HCT116 (cell line): Measurements from ENCODE around the gene CCDC3. TPM values are rescaled to one million over a fixed set of nuclear protein-coding genes. Genes with fewer than 3 reads are reported as not detected.

Source experiments
- ATAC-seq: fragments of 200-7000 bp; cut with Tn5 transposase; 2 replicates; pipeline ENCODE4 v1.9.1; 2020; ENCODE audit warnings: mild to moderate bottlenecking, moderate library complexity
- BruUV-seq: library from RNA; stranded (reverse); fragments of 400-500 nt; replicated peaks from 2 replicates; lab custom pipeline; 2021; lab: Mats Ljungman, UMichigan
- CTCF ChIA-PET: fragments of 300-600 bp; sonication (Branson Sonifier 250); formaldehyde crosslinking; loops from one replicate; lab custom pipeline; 2021; ENCODE audit warnings: antibody characterized with exemption; lab: Charles Lee
- POLR2A ChIA-PET: fragments of 300-600, 350-600 bp; sonication (Branson Sonifier 250); formaldehyde crosslinking; loops from one replicate; lab custom pipeline; 2021; ENCODE audit warnings: antibody characterized with exemption; lab: Charles Lee
- RAD21 ChIA-PET, 2 experiments: fragments of 300-600 bp; sonication (Branson Sonifier 250); formaldehyde crosslinking; loops; one replicate each; lab custom pipeline; 2023; ENCODE audit warnings: low total read pairs in 2 of 2; ENCODE audit not compliant: uncharacterized antibody in 2 of 2, unreplicated experiment in 2 of 2, low non-redundant PET in 1 of 2; lab: Charles Lee
- DNase-seq: peaks from one replicate; pipeline ENCODE4 v3.0.0-alpha.2; 2010; ENCODE audit warnings: low read depth, low spot score
- H2AFZ ChIP-seq: fragments of 200-600 bp; shearing (Covaris generic), sonication (generic); 2 replicates; pipeline ENCODE4 v1.6.1; 2017; ENCODE audit warnings: low read depth, mixed run types, mixed read lengths, antibody characterized with exemption, low read length; ENCODE audit not compliant: poor library complexity, severe bottlenecking
- H3K27ac ChIP-seq: 2 replicates; pipeline ENCODE4 v1.5.1; 2012; ENCODE audit warnings: low read depth, low read length
- H3K27me3 ChIP-seq: fragments of 200-600 bp; sonication (generic); 2 replicates; pipeline ENCODE4 v1.6.1; 2016; ENCODE audit warnings: mixed run types, low read length, mixed read lengths; ENCODE audit not compliant: insufficient read depth
- H3K36me3 ChIP-seq, 2 experiments: fragments of 200-500 bp in 1 of 2; fragments of 200-600 bp in 1 of 2; sonication (Bioruptor generic) in 1 of 2; sonication (generic) in 1 of 2; 2 replicates each; pipeline versions ENCODE4 v1.5.1 to v1.6.1; 2014 to 2016; ENCODE audit warnings: low read length in 2 of 2, inconsistent platforms in 1 of 2, mixed read lengths in 1 of 2, mixed run types in 1 of 2; ENCODE audit not compliant: insufficient read depth in 2 of 2, control insufficient read depth in 1 of 2
- H3K4me1 ChIP-seq, 2 experiments: fragments of 200-600 bp in 1 of 2; sonication (generic) in 1 of 2; 2 replicates each; pipeline versions ENCODE4 v1.5.1 to v1.6.1; 2012 to 2017; ENCODE audit warnings: low read length in 2 of 2, inconsistent platforms in 1 of 2, mild to moderate bottlenecking in 1 of 2, mixed read lengths in 1 of 2, mixed run types in 1 of 2, moderate library complexity in 1 of 2; ENCODE audit not compliant: insufficient read depth in 2 of 2, control insufficient read depth in 1 of 2
- H3K4me2 ChIP-seq: fragments of 200-600 bp; sonication (generic); 2 replicates; pipeline ENCODE4 v1.6.1; 2017; ENCODE audit warnings: mixed run types, low read length, mixed read lengths
- H3K4me3 ChIP-seq, 2 experiments: fragments of 200-600 bp in 1 of 2; sonication (generic) in 1 of 2; replicated peaks in 1 of 2; 2 replicates each; pipeline ENCODE4 v1.5.1; 2011 to 2016; ENCODE audit warnings: low read length in 2 of 2, control low read depth in 1 of 2, low read depth in 1 of 2, mild to moderate bottlenecking in 1 of 2, mixed read lengths in 1 of 2, mixed run types in 1 of 2
- H3K79me2 ChIP-seq: fragments of 200-600 bp; sonication (generic); 2 replicates; pipeline ENCODE4 v1.6.1; 2017; ENCODE audit warnings: mild to moderate bottlenecking, mixed run types, low read length, moderate library complexity, mixed read lengths; ENCODE audit not compliant: insufficient read depth
- H3K9ac ChIP-seq: fragments of 200-600 bp; sonication (generic); 2 replicates; pipeline ENCODE4 v1.6.1; 2016; ENCODE audit warnings: low read length, mixed read lengths
- H3K9me2 ChIP-seq: fragments of 200-600 bp; sonication (generic), shearing (Covaris generic); 2 replicates; pipeline ENCODE4 v1.6.1; 2017; ENCODE audit warnings: mixed run types, mild to moderate bottlenecking, moderate library complexity; ENCODE audit not compliant: insufficient read depth
- H3K9me3 ChIP-seq, 2 experiments: fragments of 200-500 bp in 1 of 2; fragments of 200-600 bp in 1 of 2; sonication (Bioruptor generic) in 1 of 2; sonication (generic) in 1 of 2; 2 replicates each; pipeline ENCODE4 v1.6.1; 2014 to 2017; ENCODE audit warnings: low read length in 2 of 2, mixed read lengths in 2 of 2, inconsistent platforms in 1 of 2, low read depth in 1 of 2, mild to moderate bottlenecking in 1 of 2, mixed run types in 1 of 2, moderate library complexity in 1 of 2; ENCODE audit not compliant: control insufficient read depth in 1 of 2, insufficient read depth in 1 of 2
- H4K20me1 ChIP-seq: fragments of 200-600 bp; sonication (generic), shearing (Covaris generic); 2 replicates; pipeline ENCODE4 v1.6.1; 2017; ENCODE audit warnings: mixed run types, mild to moderate bottlenecking, moderate library complexity; ENCODE audit not compliant: insufficient read depth
- CBX3 ChIP-seq: IDR thresholded peaks from 2 replicates; pipeline ENCODE4 v1.6.1; 2012; ENCODE audit warnings: low read depth
- EGR1 ChIP-seq: IDR thresholded peaks from 2 replicates; pipeline ENCODE4 v1.6.1; 2012; ENCODE audit warnings: low read depth
- EZH2 ChIP-seq: fragments of 200-600 bp; sonication (generic); IDR thresholded peaks from 2 replicates; pipeline ENCODE4 v1.6.1; 2017; ENCODE audit warnings: antibody characterized with exemption, mixed run types
- JUND ChIP-seq: IDR thresholded peaks from 2 replicates; pipeline ENCODE4 v1.6.1; 2012
- POLR2AphosphoS5 ChIP-seq: IDR thresholded peaks from 2 replicates; pipeline ENCODE4 v1.6.1; 2011; ENCODE audit warnings: mild to moderate bottlenecking, low read depth, low read length, moderate library complexity
- RAD21 ChIP-seq: IDR thresholded peaks from 2 replicates; pipeline ENCODE4 v1.6.1; 2012; ENCODE audit warnings: low read depth, mild to moderate bottlenecking
- SRF ChIP-seq: IDR thresholded peaks from 2 replicates; pipeline ENCODE4 v1.6.1; 2012; ENCODE audit warnings: low read depth
- TCF7L2 ChIP-seq: IDR thresholded peaks from 2 replicates; pipeline ENCODE4 v1.7.0; 2011; ENCODE audit warnings: borderline replicate concordance, inconsistent platforms; ENCODE audit not compliant: insufficient read depth, insufficient read length; ENCODE audit errors: extremely low read depth
- YY1 ChIP-seq: IDR thresholded peaks from 2 replicates; pipeline ENCODE4 v1.6.1; 2011; ENCODE audit warnings: low read length, low read depth, moderate library complexity, mild to moderate bottlenecking; ENCODE audit not compliant: insufficient replicate concordance; ENCODE audit errors: extremely low read depth
- intact Hi-C: fragments of 100-400 bp; cut with micrococcal nuclease; formaldehyde crosslinking; loops from 2 replicates; pipeline ENCODE4 v1.10.0; 2022
- total RNA-seq: library from RNA; stranded (reverse); gene quantifications from one replicate; pipeline ENCODE4 v1.2.1, GENCODE V29; 2021; ENCODE audit not compliant: unreplicated experiment
- TF ChIP-seq, protein P1 (sequence below): IDR thresholded peaks from 2 replicates; pipeline ENCODE4 v1.6.1; 2011; ENCODE audit warnings: mild to moderate bottlenecking, low read length, moderate library complexity; ENCODE audit not compliant: insufficient replicate concordance; ENCODE audit errors: extremely low read depth

Gene CCDC3
- total RNA-seq, 1 experiment from 2014 or later: 10.5 TPM

DNA sequence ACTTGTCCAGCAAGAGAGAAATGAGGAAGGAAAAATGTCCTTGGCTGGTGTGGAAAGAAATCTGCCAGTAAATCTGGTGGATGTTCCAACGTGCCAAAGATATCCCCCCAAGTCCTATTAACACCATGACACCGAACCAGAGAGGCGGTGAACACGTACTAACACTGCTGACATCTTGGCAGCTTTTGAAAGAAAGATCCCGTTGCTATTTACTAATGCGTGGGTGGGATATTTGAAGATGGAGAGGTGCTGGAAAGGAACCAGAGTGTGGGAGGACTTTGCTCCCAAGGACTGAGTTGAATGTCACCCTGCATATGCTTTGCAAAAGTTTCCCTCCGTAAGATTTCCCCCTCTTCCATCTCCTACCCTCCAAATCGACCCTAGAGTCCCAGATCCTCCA lies 7.9 kb downstream of the CCDC3 start:
- H3K27ac ChIP-seq: no peak overlapping the region
- H3K9me2 ChIP-seq: no peaks in the 10 kb centered on the region
- no peak overlapping the region for H3K4me3 ChIP-seq
- ATAC-seq (no peak), DNase-seq (no peak)
- H2AFZ ChIP-seq: no peak overlapping the region
- H3K4me1 ChIP-seq: peaks cover 2 to 6% of the 10 kb centered on the region in 2 experiments; a peak in 2 of 4 replicates
- no peak overlapping the region for H3K4me2 ChIP-seq
- no peaks in the 10 kb centered on the region for H3K36me3 ChIP-seq
- ChIA-PET CTCF (no interaction called here), POLR2A (no interaction called here), RAD21 (no interaction called here)
- no peaks in the 10 kb centered on the region for H4K20me1 ChIP-seq
- no TSS peak for BruUV-seq
- intact Hi-C loops: no loop called here
- no peak for TF ChIP-seq SRF
- no peak for TF ChIP-seq POLR2AphosphoS5
- TF ChIP-seq JUND: no peak
- TF ChIP-seq, protein P1, sequence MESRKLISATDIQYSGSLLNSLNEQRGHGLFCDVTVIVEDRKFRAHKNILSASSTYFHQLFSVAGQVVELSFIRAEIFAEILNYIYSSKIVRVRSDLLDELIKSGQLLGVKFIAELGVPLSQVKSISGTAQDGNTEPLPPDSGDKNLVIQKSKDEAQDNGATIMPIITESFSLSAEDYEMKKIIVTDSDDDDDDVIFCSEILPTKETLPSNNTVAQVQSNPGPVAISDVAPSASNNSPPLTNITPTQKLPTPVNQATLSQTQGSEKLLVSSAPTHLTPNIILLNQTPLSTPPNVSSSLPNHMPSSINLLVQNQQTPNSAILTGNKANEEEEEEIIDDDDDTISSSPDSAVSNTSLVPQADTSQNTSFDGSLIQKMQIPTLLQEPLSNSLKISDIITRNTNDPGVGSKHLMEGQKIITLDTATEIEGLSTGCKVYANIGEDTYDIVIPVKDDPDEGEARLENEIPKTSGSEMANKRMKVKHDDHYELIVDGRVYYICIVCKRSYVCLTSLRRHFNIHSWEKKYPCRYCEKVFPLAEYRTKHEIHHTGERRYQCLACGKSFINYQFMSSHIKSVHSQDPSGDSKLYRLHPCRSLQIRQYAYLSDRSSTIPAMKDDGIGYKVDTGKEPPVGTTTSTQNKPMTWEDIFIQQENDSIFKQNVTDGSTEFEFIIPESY: no peak
- TF ChIP-seq EGR1: no peak
- TF ChIP-seq EZH2: no peak
- no peak for TF ChIP-seq CBX3
- TF ChIP-seq TCF7L2: no peak
- H3K79me2 ChIP-seq: no peaks in the 10 kb centered on the region
- no peaks in the 10 kb centered on the region for H3K9me3 ChIP-seq
- H3K27me3 ChIP-seq: no peaks in the 10 kb centered on the region
- no peak overlapping the region for H3K9ac ChIP-seq

DNA sequence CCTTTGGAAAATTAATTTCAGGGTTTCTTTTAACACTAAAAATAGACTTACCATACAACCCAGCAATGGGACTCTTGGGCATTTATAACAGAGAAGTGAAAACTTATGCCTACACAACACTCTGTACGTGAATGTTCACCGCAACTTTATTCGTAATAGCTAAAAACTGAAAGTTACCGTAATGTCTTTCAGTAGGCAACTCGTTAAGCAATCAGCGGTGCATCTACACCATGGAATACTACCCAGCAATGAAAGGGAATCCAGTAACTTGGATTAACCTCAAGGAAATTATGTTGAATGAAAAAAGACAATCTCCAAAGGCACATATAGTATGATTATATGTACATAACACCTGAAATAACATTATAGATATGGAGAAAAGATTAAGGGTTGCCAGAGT lies 16.2 kb downstream of the CCDC3 start:
- intact Hi-C loops: no loop called here

More for the DNA sequence above, 16.2 kb downstream of the CCDC3 start:
- Histone ChIP-seq H3K9me2 (no peaks in the 10 kb centered on the region), H2AFZ (no peak overlapping the region), H3K27me3 (no peaks in the 10 kb centered on the region), H3K4me2 (no peak overlapping the region), H3K4me1 (peaks cover 26 to 43% of the 10 kb centered on the region in 2 experiments), H3K4me3 (no peak overlapping the region), H4K20me1 (no peaks in the 10 kb centered on the region), H3K79me2 (no peaks in the 10 kb centered on the region), H3K9ac (no peak overlapping the region), H3K27ac (no peak overlapping the region), H3K36me3 (no peaks in the 10 kb centered on the region), H3K9me3 (no peaks in the 10 kb centered on the region)
- no peak for TF ChIP-seq YY1
- TF ChIP-seq RAD21: no peak
- ChIA-PET POLR2A (no interaction called here), RAD21 (no interaction called here), CTCF (no interaction called here)
- no peak for ATAC-seq
- BruUV-seq: no TSS peak
- no peak for DNase-seq
